ENCODE measurements around the gene EBP. TPM values are rescaled to one million over a fixed set of nuclear protein-coding genes. Genes with fewer than 3 reads are reported as not detected.

The EBP gene
- total RNA-seq, 3 donors from 2014 or later, result 20.3 to 22.0 (median 20.6) TPM

DNA sequence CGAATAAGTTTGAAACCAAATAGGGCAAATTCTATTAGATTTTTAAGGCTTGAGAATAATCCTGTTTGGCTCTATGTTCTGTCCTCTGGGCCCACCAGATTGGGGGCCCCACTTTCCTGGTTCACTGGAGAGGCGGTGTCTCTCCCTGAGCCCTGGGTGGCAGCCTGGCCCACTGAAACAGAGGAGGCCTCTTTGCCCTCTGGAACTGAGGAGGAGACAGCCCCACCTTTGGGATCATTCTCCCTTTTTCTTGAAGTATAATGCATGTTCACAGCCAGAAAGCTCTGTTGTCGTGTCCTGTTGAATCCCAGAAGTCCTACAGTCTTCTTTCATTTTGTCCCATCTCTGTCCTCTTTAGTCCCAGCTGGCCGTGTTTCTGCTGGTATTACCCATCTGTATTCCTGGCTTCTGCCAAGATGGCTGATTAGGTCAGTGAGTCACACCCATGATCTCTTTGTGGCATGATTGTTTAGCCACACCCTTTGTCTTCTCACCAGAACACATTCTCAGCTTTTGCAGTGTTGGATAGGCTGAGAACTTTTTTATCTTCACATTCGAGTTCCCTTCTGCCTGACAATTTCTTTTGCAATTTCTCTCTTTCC is 9.9 kb downstream of the EBP start:
- intact Hi-C loops (cut with DNase I; ENCODE audit: low total_unique reads), result no loop called here
- Histone ChIP-seq H3K4me3 (no peak overlapping the region), H3K4me1 (no peaks in the 10 kb centered on the region), H3K36me3 (no peaks in the 10 kb centered on the region), H3K9me3 (no peaks in the 10 kb centered on the region), H3K27ac (no peak overlapping the region), H3K27me3 (peaks cover 0 to 10% of the 10 kb centered on the region in 2 donors)
- TF ChIP-seq POLR2A (IDR thresholded peaks at IDR 0.05), result no peak
- TF ChIP-seq, protein P1, sequence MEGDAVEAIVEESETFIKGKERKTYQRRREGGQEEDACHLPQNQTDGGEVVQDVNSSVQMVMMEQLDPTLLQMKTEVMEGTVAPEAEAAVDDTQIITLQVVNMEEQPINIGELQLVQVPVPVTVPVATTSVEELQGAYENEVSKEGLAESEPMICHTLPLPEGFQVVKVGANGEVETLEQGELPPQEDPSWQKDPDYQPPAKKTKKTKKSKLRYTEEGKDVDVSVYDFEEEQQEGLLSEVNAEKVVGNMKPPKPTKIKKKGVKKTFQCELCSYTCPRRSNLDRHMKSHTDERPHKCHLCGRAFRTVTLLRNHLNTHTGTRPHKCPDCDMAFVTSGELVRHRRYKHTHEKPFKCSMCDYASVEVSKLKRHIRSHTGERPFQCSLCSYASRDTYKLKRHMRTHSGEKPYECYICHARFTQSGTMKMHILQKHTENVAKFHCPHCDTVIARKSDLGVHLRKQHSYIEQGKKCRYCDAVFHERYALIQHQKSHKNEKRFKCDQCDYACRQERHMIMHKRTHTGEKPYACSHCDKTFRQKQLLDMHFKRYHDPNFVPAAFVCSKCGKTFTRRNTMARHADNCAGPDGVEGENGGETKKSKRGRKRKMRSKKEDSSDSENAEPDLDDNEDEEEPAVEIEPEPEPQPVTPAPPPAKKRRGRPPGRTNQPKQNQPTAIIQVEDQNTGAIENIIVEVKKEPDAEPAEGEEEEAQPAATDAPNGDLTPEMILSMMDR (IDR thresholded peaks at IDR 0.05), result no peak
- TF ChIP-seq POLR2AphosphoS5 (IDR thresholded peaks at IDR 0.05), result no peak
- DNase-seq (ENCODE audit: low spot score in 2 of 2), result no peak

DNA sequence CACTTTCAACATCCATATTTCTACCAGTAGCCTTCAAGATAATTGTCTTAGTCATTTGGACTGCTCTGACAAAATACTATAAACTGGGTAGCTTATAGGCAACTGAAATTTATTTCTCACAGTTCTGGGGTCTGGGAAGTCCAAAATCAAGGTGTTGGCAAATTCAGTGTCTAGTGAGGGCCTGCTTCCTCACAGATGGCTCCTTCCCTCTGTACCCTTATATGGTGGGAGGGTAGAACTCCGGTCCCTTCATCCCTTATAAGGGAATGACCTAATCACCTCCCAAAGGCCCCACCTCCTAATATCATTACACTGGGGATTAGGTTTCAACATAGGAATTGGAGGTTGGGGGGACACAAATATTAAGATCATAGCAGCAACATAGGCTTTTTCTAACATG is 10.6 kb downstream of the EBP start:
- H3K36me3 ChIP-seq, result no peaks in the 10 kb centered on the region
- H3K9me3 ChIP-seq, result no peaks in the 10 kb centered on the region
- TF ChIP-seq POLR2A (IDR thresholded peaks at IDR 0.05), result no peak
- no peak for TF ChIP-seq POLR2AphosphoS5 (IDR thresholded peaks at IDR 0.05)
- TF ChIP-seq, protein P1 (IDR thresholded peaks at IDR 0.05), result no peak
- peaks cover 0 to 4% of the 10 kb centered on the region in 2 donors for H3K27me3 ChIP-seq
- no peaks in the 10 kb centered on the region for H3K4me1 ChIP-seq
- DNase-seq (ENCODE audit: low spot score in 2 of 2), result no peak
- H3K27ac ChIP-seq, result no peak overlapping the region
- no peak overlapping the region for H3K4me3 ChIP-seq
- intact Hi-C loops (cut with DNase I; ENCODE audit: low total_unique reads), result no loop called here

DNA sequence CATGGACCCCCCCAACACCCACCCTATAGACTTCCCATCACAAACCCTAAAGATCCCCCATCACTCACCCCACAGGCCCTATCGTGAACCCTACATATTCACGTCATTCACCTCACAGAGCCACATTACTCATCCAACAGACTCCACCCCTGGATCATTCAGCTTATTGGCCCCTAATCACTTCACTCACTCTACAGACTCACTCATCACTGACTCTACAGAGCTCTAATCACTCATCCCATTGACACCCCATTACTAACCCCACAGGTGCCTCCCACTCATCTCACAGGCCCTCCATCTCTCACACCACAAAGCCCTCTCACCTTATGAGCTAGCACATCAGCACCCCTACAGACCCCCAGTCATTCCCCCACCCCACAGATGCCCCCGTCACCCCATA is 11.6 kb downstream of the EBP start:
- DNase-seq (ENCODE audit: low spot score in 2 of 2), result no peak
- Histone ChIP-seq H3K4me1 (no peaks in the 10 kb centered on the region), H3K9me3 (no peaks in the 10 kb centered on the region), H3K4me3 (no peak overlapping the region), H3K27ac (no peak overlapping the region), H3K36me3 (no peaks in the 10 kb centered on the region), H3K27me3 (peaks cover 0 to 4% of the 10 kb centered on the region in 2 donors)
- TF ChIP-seq POLR2A (IDR thresholded peaks at IDR 0.05) (no peak), POLR2AphosphoS5 (IDR thresholded peaks at IDR 0.05) (no peak)
- TF ChIP-seq, protein P1 (IDR thresholded peaks at IDR 0.05), result no peak
- intact Hi-C loops (cut with DNase I; ENCODE audit: low total_unique reads), result no loop called here

- no peak for DNase-seq (ENCODE audit: low spot score in 2 of 2)
- H3K36me3 ChIP-seq, result no peaks in the 10 kb centered on the region
- no peaks in the 10 kb centered on the region for H3K4me1 ChIP-seq
- peak overlapping the region; percentile 4 to 70 (median 69) for H3K4me3 ChIP-seq
- TF ChIP-seq POLR2AphosphoS5 (IDR thresholded peaks at IDR 0.05) (no peak), POLR2A (IDR thresholded peaks at IDR 0.05) (no peak)
- TF ChIP-seq, protein P1 (IDR thresholded peaks at IDR 0.05), result no peak
- intact Hi-C loops (cut with DNase I; ENCODE audit: low total_unique reads), result no loop called here
- no peaks in the 10 kb centered on the region for H3K27me3 ChIP-seq
- no peaks in the 10 kb centered on the region for H3K9me3 ChIP-seq
- H3K27ac ChIP-seq, result peak overlapping the region; percentile 85 to 87
Measured at GRCh38 chrX:48538641-48539344, 17.2 kb downstream of the EBP start.

DNA sequence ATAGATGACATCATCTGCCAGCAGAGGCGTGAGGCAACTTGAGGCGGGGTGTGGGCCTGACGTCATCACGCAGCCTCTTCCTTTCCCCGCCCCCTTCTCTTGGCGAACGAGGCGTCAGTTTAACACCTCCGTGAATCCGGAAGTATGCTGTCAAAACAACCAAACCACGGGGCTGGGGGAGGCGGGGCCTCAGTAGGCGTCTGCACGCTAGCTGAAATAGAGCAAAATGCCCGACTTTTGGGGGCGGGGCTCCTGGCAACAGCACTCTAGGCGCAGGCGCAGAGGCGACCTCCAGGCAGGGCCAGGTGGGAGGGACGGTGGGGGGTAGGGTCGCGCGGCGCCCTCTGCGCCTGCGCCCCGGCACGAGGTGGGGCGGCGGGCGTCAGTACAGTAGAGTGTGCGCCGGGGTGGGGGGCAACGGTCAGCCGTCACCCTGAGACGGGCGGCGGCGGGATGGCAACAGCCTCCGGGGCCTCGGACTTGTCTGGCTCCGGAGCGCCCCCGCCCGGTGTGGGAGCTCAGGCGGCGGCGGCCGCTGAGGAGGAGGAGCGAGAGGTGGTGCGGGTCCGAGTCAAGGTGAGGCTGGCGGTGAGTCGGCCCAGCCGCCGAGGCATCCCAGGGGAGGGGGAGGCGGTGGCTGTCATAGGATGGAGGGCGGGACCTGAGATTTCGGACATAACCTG is 17.9 kb downstream of the EBP start, which contains the start of gene TBC1D25:
TSS of gene TBC1D25 (plus strand) at position 370 of the 683 bp plus-strand sequence. CDS start at position 454, 84 bp downstream.
- peak within 1 kb of the TSS; percentile 62 to 70 (median 69) for H3K4me3 ChIP-seq
- intact Hi-C loops (cut with DNase I; ENCODE audit: low total_unique reads), result no loop called here
- H3K27me3 ChIP-seq, result no peaks in the 10 kb centered on the region
- H3K27ac ChIP-seq, result peak within 1 kb of the TSS; percentile 85 to 87
- TF ChIP-seq, protein P1 (IDR thresholded peaks at IDR 0.05), result peak in 2 of 3 donors; percentile 19 to 23
- TF ChIP-seq POLR2A (IDR thresholded peaks at IDR 0.05) (no peak), POLR2AphosphoS5 (IDR thresholded peaks at IDR 0.05) (peak; percentile 2 to 58 (median 50))
- no peaks in the 10 kb centered on the region for H3K9me3 ChIP-seq
- no peaks in the 10 kb centered on the region for H3K36me3 ChIP-seq
- peak; percentile 93 to 98 for DNase-seq (ENCODE audit: low spot score in 2 of 2)
- H3K4me1 ChIP-seq, result no peaks in the 10 kb centered on the region

Measured in breast epithelium (tissue), 4 donors.